Osteoblast (primary cell): ENCODE results near the gene RNGTT. TPM values are rescaled to one million over a fixed set of nuclear protein-coding genes. Genes with fewer than 3 reads are reported as not detected.

Experiments
- DNase-seq: peaks from one replicate; pipeline ENCODE4 v3.0.0; 2011; ENCODE audit warnings: low spot score, mixed read lengths; ENCODE audit not compliant: insufficient read length; ENCODE audit errors: missing footprints
- H2AFZ ChIP-seq: 2 replicates; pipeline ENCODE4 v1.6.0; 2011; ENCODE audit warnings: mild to moderate bottlenecking, low read length
- H3K27ac ChIP-seq: 2 replicates; pipeline ENCODE4 v1.5.1; 2011; ENCODE audit warnings: mild to moderate bottlenecking, low read depth, low read length, moderate library complexity
- H3K27me3 ChIP-seq: 2 replicates; pipeline ENCODE4 v1.6.0; 2012; ENCODE audit warnings: mild to moderate bottlenecking, control low read depth, inconsistent platforms, low read length, moderate library complexity; ENCODE audit not compliant: insufficient read depth
- H3K36me3 ChIP-seq: 2 replicates; pipeline ENCODE4 v1.5.1; 2011; ENCODE audit warnings: mild to moderate bottlenecking, low read length, control low read depth, moderate library complexity; ENCODE audit not compliant: insufficient read depth
- H3K4me1 ChIP-seq: 2 replicates; pipeline ENCODE4 v1.5.1; 2011; ENCODE audit warnings: mild to moderate bottlenecking, low read length, control low read depth, moderate library complexity; ENCODE audit not compliant: insufficient read depth
- H3K4me2 ChIP-seq: 2 replicates; pipeline ENCODE4 v1.6.0; 2011; ENCODE audit warnings: mild to moderate bottlenecking, low read length; ENCODE audit not compliant: insufficient read depth
- H3K4me3 ChIP-seq: fragments of 200-600 bp; sonication (generic); 3 replicates; pipeline ENCODE4 v1.5.1; 2012; ENCODE audit warnings: mild to moderate bottlenecking, low read length, inconsistent platforms; ENCODE audit not compliant: insufficient read depth
- H3K79me2 ChIP-seq: 2 replicates; pipeline ENCODE4 v1.6.0; 2012; ENCODE audit warnings: mild to moderate bottlenecking, low read length, control low read depth, inconsistent platforms; ENCODE audit not compliant: insufficient read depth
- H3K9me3 ChIP-seq: 2 replicates; pipeline ENCODE4 v1.5.1; 2011; ENCODE audit warnings: low read depth, low read length, control low read depth
- H4K20me1 ChIP-seq: 2 replicates; pipeline ENCODE4 v1.6.0; 2012; ENCODE audit warnings: mild to moderate bottlenecking, low read length, control low read depth; ENCODE audit not compliant: insufficient read depth
- total RNA-seq: library from RNA; depleted of rRNA; stranded (reverse); fragments of >200 nt; gene quantifications from 2 replicates; pipeline ENCODE4 v1.2.3, GENCODE V29; 2012
- TF ChIP-seq, protein P1 (sequence below): IDR thresholded peaks from 2 replicates; pipeline ENCODE4 v1.5.1; 2011; ENCODE audit warnings: mild to moderate bottlenecking, low read depth, low read length, moderate library complexity; ENCODE audit errors: extremely low read depth

RNGTT gene
- total RNA-seq, 1 donor = 19.2 TPM

GRCh38 chr6:88877893-88878292 lies 85.5 kb downstream of the RNGTT start:
- Histone ChIP-seq H3K27me3 (no peaks in the 10 kb centered on the region), H3K4me3 (no peak overlapping the region), H3K27ac (no peak overlapping the region), H3K9me3 (no peaks in the 10 kb centered on the region), H4K20me1 (no peaks in the 10 kb centered on the region), H3K79me2 (no peaks in the 10 kb centered on the region), H3K4me1 (peaks cover 7% of the 10 kb centered on the region), H3K36me3 (no peaks in the 10 kb centered on the region), H3K4me2 (no peak overlapping the region), H2AFZ (no peak overlapping the region)
- TF ChIP-seq, protein P1, sequence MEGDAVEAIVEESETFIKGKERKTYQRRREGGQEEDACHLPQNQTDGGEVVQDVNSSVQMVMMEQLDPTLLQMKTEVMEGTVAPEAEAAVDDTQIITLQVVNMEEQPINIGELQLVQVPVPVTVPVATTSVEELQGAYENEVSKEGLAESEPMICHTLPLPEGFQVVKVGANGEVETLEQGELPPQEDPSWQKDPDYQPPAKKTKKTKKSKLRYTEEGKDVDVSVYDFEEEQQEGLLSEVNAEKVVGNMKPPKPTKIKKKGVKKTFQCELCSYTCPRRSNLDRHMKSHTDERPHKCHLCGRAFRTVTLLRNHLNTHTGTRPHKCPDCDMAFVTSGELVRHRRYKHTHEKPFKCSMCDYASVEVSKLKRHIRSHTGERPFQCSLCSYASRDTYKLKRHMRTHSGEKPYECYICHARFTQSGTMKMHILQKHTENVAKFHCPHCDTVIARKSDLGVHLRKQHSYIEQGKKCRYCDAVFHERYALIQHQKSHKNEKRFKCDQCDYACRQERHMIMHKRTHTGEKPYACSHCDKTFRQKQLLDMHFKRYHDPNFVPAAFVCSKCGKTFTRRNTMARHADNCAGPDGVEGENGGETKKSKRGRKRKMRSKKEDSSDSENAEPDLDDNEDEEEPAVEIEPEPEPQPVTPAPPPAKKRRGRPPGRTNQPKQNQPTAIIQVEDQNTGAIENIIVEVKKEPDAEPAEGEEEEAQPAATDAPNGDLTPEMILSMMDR = no peak
- DNase-seq = no peak

GRCh38 chr6:88872962-88873361 lies 90.5 kb downstream of the RNGTT start:
- Histone ChIP-seq H3K36me3 (no peaks in the 10 kb centered on the region), H3K27me3 (no peaks in the 10 kb centered on the region), H3K27ac (no peak overlapping the region), H3K79me2 (no peaks in the 10 kb centered on the region), H3K4me1 (peaks cover 23% of the 10 kb centered on the region), H3K4me3 (no peak overlapping the region), H2AFZ (no peak overlapping the region), H4K20me1 (no peaks in the 10 kb centered on the region), H3K4me2 (no peak overlapping the region), H3K9me3 (no peaks in the 10 kb centered on the region)
- DNase-seq = no peak
- TF ChIP-seq, protein P1 = no peak

- H2AFZ ChIP-seq = no peak overlapping the region
- peaks cover 33% of the 10 kb centered on the region for H3K4me1 ChIP-seq
- no peaks in the 10 kb centered on the region for H3K27me3 ChIP-seq
- H3K9me3 ChIP-seq = no peaks in the 10 kb centered on the region
- DNase-seq = no peak
- H3K4me2 ChIP-seq = no peak overlapping the region
- no peaks in the 10 kb centered on the region for H3K36me3 ChIP-seq
- no peaks in the 10 kb centered on the region for H4K20me1 ChIP-seq
- no peak overlapping the region for H3K4me3 ChIP-seq
- TF ChIP-seq, protein P1 = no peak
- H3K79me2 ChIP-seq = no peaks in the 10 kb centered on the region
- H3K27ac ChIP-seq = no peak overlapping the region
These were observed 91.9 kb downstream of the RNGTT start for GRCh38 chr6:88871498-88871897.

DNA sequence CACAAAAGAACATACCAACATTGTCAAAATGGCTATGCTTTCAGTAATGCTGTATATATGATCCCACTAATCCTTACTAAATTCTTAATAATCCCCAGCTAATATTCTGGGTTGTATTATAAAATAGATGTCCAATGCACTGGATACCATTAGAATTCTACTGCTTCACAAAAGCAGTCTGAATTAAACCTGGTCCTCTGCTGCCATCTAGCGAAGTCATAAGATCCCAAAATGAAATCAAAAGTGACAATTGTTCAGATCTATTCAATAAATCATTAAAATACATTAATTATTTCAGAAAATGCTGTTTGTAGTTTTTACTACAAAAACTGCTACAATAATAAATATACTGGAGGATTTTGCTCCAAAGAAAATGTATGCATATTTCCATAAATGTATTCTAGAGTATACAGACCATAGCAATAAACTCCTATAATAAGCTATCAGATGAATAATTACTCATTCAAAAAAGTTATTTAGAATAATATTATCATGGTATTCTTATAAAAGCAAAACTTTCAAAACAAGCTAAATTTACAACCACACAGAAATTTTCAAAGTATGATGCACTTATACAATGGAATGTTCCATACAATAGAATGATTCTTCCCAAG lies 92.6 kb downstream of the RNGTT start:
- no peak for DNase-seq
- TF ChIP-seq, protein P1 = peak; percentile 65
- Histone ChIP-seq H3K9me3 (no peaks in the 10 kb centered on the region), H3K36me3 (no peaks in the 10 kb centered on the region), H3K4me1 (peaks cover 33% of the 10 kb centered on the region), H3K4me2 (no peak overlapping the region), H3K27me3 (no peaks in the 10 kb centered on the region), H4K20me1 (no peaks in the 10 kb centered on the region), H2AFZ (no peak overlapping the region), H3K4me3 (no peak overlapping the region), H3K27ac (no peak overlapping the region), H3K79me2 (no peaks in the 10 kb centered on the region)
